Stimulated activated CD4-positive, alpha-beta T cell treated with anti-CD3 and anti-CD28 coated beads, TNF-alpha, amount 100 ng/mL, for 48 hours (primary cell): ENCODE data around the gene FBXW12.

ENCODE experiments used
- DNase-seq, 3 donors: peaks; one replicate each; pipeline ENCODE4 v3.0.0-alpha.2; 2020; ENCODE audit warnings: low read depth in 3 of 3

The FBXW12 gene

DNA sequence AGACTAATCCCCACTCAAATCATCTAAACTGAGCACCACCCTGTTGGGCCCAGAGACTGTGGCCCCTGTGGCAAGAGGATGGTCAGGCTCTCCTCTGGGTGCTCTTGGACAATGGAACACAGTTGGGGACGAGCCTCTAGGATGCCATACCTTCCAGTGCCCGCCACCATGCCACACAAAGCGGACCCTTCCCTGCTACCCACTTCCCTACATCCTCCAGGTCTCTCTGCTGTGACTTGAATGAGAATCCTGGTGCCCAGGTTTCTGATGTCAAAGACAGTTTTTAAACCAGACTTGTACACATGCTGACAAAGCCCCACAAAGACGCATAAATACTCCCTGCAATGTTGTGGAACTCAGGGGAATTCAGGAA, 63.2 kb downstream of the FBXW12 start:
- no peak for DNase-seq

DNA sequence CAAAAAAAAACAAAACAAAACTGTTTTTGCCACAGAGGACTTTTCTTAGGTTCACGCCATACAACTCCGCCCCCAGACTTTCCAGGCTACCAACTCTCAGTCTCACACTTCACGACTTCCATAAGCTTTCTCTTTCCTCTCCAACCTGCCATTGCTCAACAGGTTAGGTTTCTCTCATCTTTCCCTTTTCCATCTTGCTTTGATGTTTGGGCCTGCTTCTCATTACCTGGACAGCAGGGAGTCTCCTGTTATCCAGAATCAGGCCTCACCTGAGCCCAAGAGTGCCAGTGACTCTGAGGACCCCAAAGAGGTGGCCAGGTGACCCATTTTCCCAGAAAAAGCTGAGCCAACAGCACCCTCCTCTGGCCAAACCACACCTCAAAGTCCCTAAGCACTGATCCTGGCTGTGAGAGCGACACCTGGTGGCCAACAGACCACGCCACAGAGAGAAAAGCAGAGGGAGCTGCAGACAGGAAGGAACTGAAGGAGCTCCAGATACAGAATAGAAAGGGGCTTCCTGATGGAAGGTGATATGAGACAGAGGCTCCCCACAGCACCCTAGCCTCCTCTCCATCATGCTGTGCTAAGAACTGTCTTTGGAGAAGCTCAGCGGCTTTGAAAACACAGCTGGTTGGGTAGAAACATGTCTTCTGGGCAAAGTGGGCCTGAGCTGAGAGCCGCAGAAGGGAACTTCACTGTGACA, 63.9 kb downstream of the FBXW12 start:
- DNase-seq, result peak; percentile 66 to 82 (median 71)

- DNase-seq, result no peak
Measured at GRCh38 chr3:48436477-48436787, 64.4 kb downstream of the FBXW12 start.

GRCh38 chr3:48436855-48437254, 64.8 kb downstream of the FBXW12 start:
- no peak for DNase-seq

DNA sequence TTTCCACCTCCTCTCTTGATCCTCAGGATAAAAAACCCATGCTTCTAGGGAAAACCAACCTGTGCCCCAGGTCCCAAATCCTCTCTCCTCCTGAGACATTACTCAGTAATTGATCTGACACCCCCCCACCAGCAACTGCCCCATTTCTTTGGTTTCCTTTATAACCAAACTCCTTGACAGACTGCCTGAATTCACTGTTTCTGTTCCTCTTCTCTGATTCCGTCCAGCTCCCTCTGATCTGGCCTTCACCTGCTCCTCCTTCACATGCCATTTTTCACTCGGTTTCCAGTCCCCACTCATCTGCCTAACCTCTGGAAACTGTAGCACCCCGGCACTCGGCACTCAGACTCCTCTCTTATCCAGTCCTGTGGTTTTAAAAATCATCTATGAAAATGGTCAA, 65.8 kb downstream of the FBXW12 start:
- no peak for DNase-seq

- peak; percentile 97 to 98 (median 97) for DNase-seq
Measured at GRCh38 chr3:48439820-48440589, 68.0 kb downstream of the FBXW12 start, which contains the start of the genes CCDC51 and TMA7. CCDC51 (minus strand) TSS chr3:48440119; CDS start chr3:48435128, 4,991 bp downstream. TMA7 (plus strand) TSS chr3:48440257; CDS start chr3:48440297, 40 bp downstream.

DNA sequence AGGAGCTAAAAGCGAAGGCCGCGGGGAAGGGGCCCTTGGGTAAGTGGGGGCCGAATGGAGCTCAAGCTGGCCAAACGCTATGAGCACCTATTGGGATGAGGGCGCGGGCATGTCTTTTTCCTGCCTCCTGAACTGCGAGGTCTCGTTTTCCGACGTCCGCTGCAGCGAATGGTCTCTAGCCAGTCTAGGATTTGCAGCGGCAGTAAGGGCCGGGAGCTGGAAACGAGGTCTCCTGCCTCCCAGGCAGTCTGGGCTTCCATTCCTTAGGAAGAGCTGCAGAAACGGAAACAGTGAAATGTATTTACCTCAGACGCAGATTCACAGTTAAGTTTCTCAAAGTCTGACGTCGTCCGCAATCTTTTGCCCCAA, 68.6 kb downstream of the FBXW12 start:
- DNase-seq, result no peak

GRCh38 chr3:48441940-48442339, 69.9 kb downstream of the FBXW12 start:
- DNase-seq, result no peak
